Panc1 (cell line): Measurements from ENCODE around the gene SLIT3. TPM values are rescaled to one million over a fixed set of nuclear protein-coding genes. Genes with fewer than 3 reads are reported as not detected.

ENCODE experiments used
- ATAC-seq: fragments of 200-7000 bp; cut with Tn5 transposase; 2 replicates; pipeline ENCODE4 v1.9.1; 2020; ENCODE audit warnings: mild to moderate bottlenecking, moderate library complexity
- BruUV-seq: library from RNA; stranded (reverse); fragments of 400-500 nt; replicated peaks from 2 replicates; lab custom pipeline; 2021; lab: Mats Ljungman, UMichigan
- CTCF ChIA-PET: fragments of 300-600 bp; sonication (Branson Sonifier 250); formaldehyde crosslinking; loops from one replicate; lab custom pipeline; 2022; ENCODE audit warnings: antibody characterized with exemption; lab: Charles Lee
- POLR2A ChIA-PET: fragments of 300-600 bp; sonication (Branson Sonifier 250); formaldehyde crosslinking; loops from one replicate; lab custom pipeline; 2022; ENCODE audit warnings: antibody characterized with exemption; lab: Charles Lee
- DNase-seq: peaks from one replicate; pipeline ENCODE4 v3.0.0-alpha.2; 2010; ENCODE audit warnings: low read depth, low spot score
- H3K27ac ChIP-seq: 2 replicates; pipeline ENCODE4 v1.5.1; 2011; ENCODE audit warnings: mild to moderate bottlenecking, low read length, inconsistent platforms
- H3K27me3 ChIP-seq: fragments of 200-500 bp; sonication (Bioruptor generic); 2 replicates; pipeline ENCODE4 v1.6.0; 2014; ENCODE audit warnings: low read length, inconsistent platforms; ENCODE audit not compliant: control insufficient read depth, insufficient read depth
- H3K36me3 ChIP-seq: fragments of 200-500 bp; sonication (Bioruptor generic); 2 replicates; pipeline ENCODE4 v1.5.1; 2014; ENCODE audit warnings: inconsistent platforms, mild to moderate bottlenecking, low read length, moderate library complexity; ENCODE audit not compliant: control insufficient read depth, insufficient read depth
- H3K4me1 ChIP-seq: 2 replicates; pipeline ENCODE4 v1.5.1; 2011; ENCODE audit warnings: inconsistent platforms, mild to moderate bottlenecking, low read length, moderate library complexity; ENCODE audit not compliant: control insufficient read depth, insufficient read depth
- H3K4me3 ChIP-seq, 2 experiments: 2 replicates each; pipeline ENCODE4 v1.5.1; 2011 to 2012; ENCODE audit warnings: low read depth in 2 of 2, low read length in 2 of 2, mild to moderate bottlenecking in 2 of 2, inconsistent platforms in 1 of 2, moderate library complexity in 1 of 2
- H3K9me3 ChIP-seq: fragments of 200-500 bp; sonication (Bioruptor generic); 2 replicates; pipeline ENCODE4 v1.5.1; 2014; ENCODE audit warnings: low read depth, mild to moderate bottlenecking, inconsistent platforms, low read length, moderate library complexity; ENCODE audit not compliant: control insufficient read depth, insufficient read depth
- CTCF ChIP-seq: fragments of 450-650 bp; IDR thresholded peaks from 2 replicates; pipeline ENCODE4 v1.5.1; 2017; ENCODE audit warnings: mild to moderate bottlenecking
- POLR2AphosphoS5 ChIP-seq: IDR thresholded peaks from 2 replicates; pipeline ENCODE4 v1.6.1; 2012; ENCODE audit warnings: mild to moderate bottlenecking, low read depth, low read length, moderate library complexity
- REST ChIP-seq, 2 experiments: IDR thresholded peaks; 2 replicates each; pipeline ENCODE4 v1.6.1; 2011 to 2012; ENCODE audit warnings: low read depth in 2 of 2, control low read depth in 1 of 2, low read length in 1 of 2, mild to moderate bottlenecking in 1 of 2, moderate library complexity in 1 of 2; ENCODE audit not compliant: insufficient read depth in 1 of 2
- SIN3A ChIP-seq: IDR thresholded peaks from 2 replicates; pipeline ENCODE4 v1.6.1; 2012; ENCODE audit warnings: low read depth, mild to moderate bottlenecking, low read length, moderate library complexity, borderline replicate concordance; ENCODE audit not compliant: insufficient read depth
- TCF7L2 ChIP-seq: IDR thresholded peaks from 2 replicates; pipeline ENCODE4 v1.6.1; 2011; ENCODE audit warnings: mild to moderate bottlenecking, low read depth, low read length, inconsistent platforms
- in situ Hi-C: cut with HindIII; loops from 2 replicates; pipeline ENCODE4 v1.10.0; 2016; ENCODE audit warnings: low sequenced_read_pairs, low pct_unique_long_range_greater_than_20kb
- intact Hi-C: fragments of 100-400 bp; cut with micrococcal nuclease; formaldehyde crosslinking; loops from one replicate; pipeline ENCODE4 v1.10.0; 2022; ENCODE audit not compliant: unreplicated experiment
- total RNA-seq: library from RNA; stranded (reverse); gene quantifications from one replicate; pipeline ENCODE4 v1.2.1, GENCODE V29; 2021; ENCODE audit not compliant: unreplicated experiment

Gene SLIT3
- total RNA-seq, 1 experiment from 2014 or later = 26.4 TPM

- TF ChIP-seq TCF7L2 (no peak), SIN3A (no peak), CTCF (no peak)
- Histone ChIP-seq H3K4me3 (no peak overlapping the region), H3K9me3 (no peaks in the 10 kb centered on the region), H3K27me3 (no peaks in the 10 kb centered on the region), H3K27ac (no peak overlapping the region), H3K36me3 (no peaks in the 10 kb centered on the region), H3K4me1 (no peaks in the 10 kb centered on the region)
- in situ Hi-C loops (no loop called here), intact Hi-C loops (no loop called here)
- DNase-seq = no peak
- BruUV-seq = no TSS peak
- no peak for ATAC-seq
- POLR2A ChIA-PET = no interaction called here
- CTCF ChIA-PET = no interaction called here
Observed at GRCh38 chr5:169097374-169098326, 203.3 kb downstream of the SLIT3 start.

- H3K27me3 ChIP-seq = no peaks in the 10 kb centered on the region
Observed at GRCh38 chr5:169095976-169096375, 205.0 kb downstream of the SLIT3 start.

More at GRCh38 chr5:169095976-169096375, 205.0 kb downstream of the SLIT3 start:
- POLR2A ChIA-PET = no interaction called here
- no peaks in the 10 kb centered on the region for H3K4me1 ChIP-seq
- H3K4me3 ChIP-seq = no peak overlapping the region
- CTCF ChIA-PET = no interaction called here
- BruUV-seq = no TSS peak
- no peaks in the 10 kb centered on the region for H3K36me3 ChIP-seq
- ATAC-seq (no peak), DNase-seq (no peak)
- H3K9me3 ChIP-seq = no peaks in the 10 kb centered on the region
- H3K27ac ChIP-seq = no peak overlapping the region
- TF ChIP-seq REST (IDR thresholded peaks at IDR 0.05; ENCODE audit: insufficient read depth in 1 of 2, low read depth in 2 of 2, low read length in 1 of 2) = no peak
- TF ChIP-seq POLR2AphosphoS5 = no peak
- no peak for TF ChIP-seq TCF7L2
- no peak for TF ChIP-seq CTCF
- no peak for TF ChIP-seq SIN3A
- in situ Hi-C loops (no loop called here), intact Hi-C loops (no loop called here)
